Coronary artery (tissue), 2 donors: Measurements from ENCODE around the gene WNK2.

ENCODE experiments used
- DNase-seq: peaks from one replicate; pipeline ENCODE4 v3.0.0-alpha.2; 2017; ENCODE audit warnings: low spot score
- H3K27ac ChIP-seq, 2 donors: fragments of 200-600 bp; sonication (generic); one replicate each; pipeline ENCODE4 v1.5.1; 2016 to 2019
- H3K4me3 ChIP-seq: fragments of 200-600 bp; sonication (generic); 2 replicates; pipeline ENCODE4 v1.5.1; 2016; ENCODE audit warnings: mild to moderate bottlenecking, moderate library complexity
- TF ChIP-seq, protein P1 (sequence below): fragments of 200-600 bp; sonication (generic); IDR thresholded peaks from one replicate; pipeline ENCODE4 v1.5.1; 2019; ENCODE audit warnings: antibody characterized with exemption

WNK2 gene

DNA sequence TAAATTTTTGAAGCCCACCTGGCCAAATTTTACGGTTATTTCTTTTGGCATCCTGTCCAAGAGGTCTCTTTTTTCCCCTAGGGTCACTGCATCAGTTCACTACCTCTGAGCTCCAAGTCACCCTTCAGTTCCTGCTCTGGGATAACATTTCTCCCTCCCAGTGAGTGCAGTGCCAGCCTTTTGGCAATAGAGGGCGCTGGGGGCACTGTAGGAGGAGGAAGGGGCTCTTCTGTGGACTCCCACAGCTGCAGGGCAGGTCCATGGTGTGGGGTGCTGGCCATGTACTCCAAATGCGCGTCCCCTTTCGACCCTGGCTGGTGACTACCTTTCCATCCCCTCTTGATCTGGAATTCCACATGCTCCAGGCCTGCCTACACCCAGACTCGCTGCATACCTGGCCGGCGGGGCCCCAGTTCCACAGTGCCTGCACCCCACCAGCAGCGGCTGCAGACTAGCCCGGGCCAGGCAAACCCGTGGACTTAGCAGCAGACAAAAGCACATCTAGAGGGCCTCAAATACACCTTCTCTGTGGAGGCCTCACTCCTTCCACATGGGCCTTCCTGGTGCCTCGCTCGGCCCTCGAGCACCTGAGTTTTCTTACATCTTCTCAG, 29.5 kb upstream of the WNK2 start:
- DNase-seq = no peak

GRCh38 chr9:93155716-93156474, 28.0 kb upstream of the WNK2 start:
- no peak overlapping the region for H3K27ac ChIP-seq
- DNase-seq = no peak
- TF ChIP-seq, protein P1, sequence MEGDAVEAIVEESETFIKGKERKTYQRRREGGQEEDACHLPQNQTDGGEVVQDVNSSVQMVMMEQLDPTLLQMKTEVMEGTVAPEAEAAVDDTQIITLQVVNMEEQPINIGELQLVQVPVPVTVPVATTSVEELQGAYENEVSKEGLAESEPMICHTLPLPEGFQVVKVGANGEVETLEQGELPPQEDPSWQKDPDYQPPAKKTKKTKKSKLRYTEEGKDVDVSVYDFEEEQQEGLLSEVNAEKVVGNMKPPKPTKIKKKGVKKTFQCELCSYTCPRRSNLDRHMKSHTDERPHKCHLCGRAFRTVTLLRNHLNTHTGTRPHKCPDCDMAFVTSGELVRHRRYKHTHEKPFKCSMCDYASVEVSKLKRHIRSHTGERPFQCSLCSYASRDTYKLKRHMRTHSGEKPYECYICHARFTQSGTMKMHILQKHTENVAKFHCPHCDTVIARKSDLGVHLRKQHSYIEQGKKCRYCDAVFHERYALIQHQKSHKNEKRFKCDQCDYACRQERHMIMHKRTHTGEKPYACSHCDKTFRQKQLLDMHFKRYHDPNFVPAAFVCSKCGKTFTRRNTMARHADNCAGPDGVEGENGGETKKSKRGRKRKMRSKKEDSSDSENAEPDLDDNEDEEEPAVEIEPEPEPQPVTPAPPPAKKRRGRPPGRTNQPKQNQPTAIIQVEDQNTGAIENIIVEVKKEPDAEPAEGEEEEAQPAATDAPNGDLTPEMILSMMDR = no peak
- no peak overlapping the region for H3K4me3 ChIP-seq

More for the DNA sequence above, 29.5 kb upstream of the WNK2 start:
- Histone ChIP-seq H3K4me3 (no peak overlapping the region), H3K27ac (no peak overlapping the region)
- TF ChIP-seq, protein P1 = no peak

DNA sequence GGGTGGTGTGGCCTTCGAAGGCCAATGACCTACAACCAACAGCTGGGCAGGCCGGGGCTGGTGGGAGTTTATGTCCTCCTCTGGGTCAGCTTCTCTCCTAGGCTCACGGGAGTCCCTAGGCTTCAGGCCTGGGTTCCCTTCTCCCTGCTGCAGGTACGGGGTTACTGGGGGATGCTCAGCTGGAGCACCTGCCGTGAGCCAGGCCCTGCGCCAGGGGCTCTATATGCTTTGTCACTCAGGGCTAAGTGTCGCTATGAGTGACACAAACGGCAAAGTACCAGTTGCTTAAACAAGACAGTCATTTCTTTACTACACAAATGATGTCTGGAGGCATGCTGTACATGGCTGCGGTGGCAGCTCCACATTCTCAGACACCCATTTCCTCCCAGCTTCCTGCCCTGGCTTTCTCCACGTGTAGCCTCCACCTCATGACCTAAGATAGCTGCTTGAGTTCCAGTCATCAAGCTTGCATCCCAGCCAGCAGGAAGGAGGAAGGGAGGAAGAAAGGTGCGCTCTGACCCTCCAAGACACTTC, 27.4 kb upstream of the WNK2 start:
- TF ChIP-seq, protein P1 = no peak
- H3K4me3 ChIP-seq = no peak overlapping the region
- no peak for DNase-seq
- H3K27ac ChIP-seq = no peak overlapping the region

- no peak for DNase-seq
- no peak overlapping the region for H3K27ac ChIP-seq
- no peak overlapping the region for H3K4me3 ChIP-seq
- TF ChIP-seq, protein P1 = peak; percentile 92
Measured at GRCh38 chr9:93159601-93160471, 24.1 kb upstream of the WNK2 start.

DNA sequence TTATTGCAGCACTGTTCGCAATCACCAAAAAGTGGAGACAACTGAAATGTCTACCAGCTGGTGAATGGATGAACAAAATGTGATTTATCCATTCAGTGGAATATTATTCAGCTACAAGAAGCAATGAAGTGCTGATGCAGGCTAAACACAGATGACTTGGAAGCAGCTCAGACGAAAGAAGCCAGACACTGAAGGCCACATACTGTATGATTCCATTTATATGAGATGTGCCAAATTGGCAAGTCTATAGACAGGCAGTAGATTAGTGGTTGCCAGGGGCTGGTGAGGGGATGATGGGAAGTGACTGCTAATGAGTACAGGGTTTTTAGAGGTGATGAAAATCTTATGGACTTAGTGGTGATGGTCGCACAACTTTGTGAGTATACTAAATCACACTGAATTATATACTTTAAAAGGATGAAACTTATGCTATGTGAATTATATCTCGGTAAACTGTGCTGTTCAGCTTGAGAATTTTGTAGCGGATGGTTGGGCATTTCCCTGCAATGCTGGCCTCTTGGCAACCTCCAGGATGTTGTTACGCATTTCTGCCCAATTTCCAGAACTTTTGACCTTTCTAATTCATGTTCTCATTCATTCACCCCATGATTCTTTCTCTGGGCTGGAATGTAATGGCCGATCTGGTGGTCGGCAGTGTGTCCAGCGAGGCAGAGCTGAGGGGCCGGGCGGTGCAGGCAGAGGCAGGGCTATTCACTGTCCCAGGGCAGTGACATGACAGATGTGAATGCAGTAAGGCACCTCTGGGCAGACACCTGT, 22.0 kb upstream of the WNK2 start:
- TF ChIP-seq, protein P1 = no peak
- Histone ChIP-seq H3K4me3 (no peak overlapping the region), H3K27ac (no peak overlapping the region)
- DNase-seq = no peak

GRCh38 chr9:93164085-93164484, 19.9 kb upstream of the WNK2 start:
- TF ChIP-seq, protein P1 = no peak
- H3K4me3 ChIP-seq = no peak overlapping the region
- H3K27ac ChIP-seq = no peak overlapping the region
- no peak for DNase-seq
